AG10803 (cell line): Measurements from ENCODE around the gene POLR1A.

ENCODE experiments used
- DNase-seq: peaks from one replicate; pipeline ENCODE4 v3.0.0; 2010; ENCODE audit warnings: low read depth
- H3K4me3 ChIP-seq: 2 replicates; pipeline ENCODE4 v1.5.1; 2011; ENCODE audit warnings: mild to moderate bottlenecking, low read length, control low read depth
- TF ChIP-seq, protein P1 (sequence below): conservative IDR thresholded peaks from 2 replicates; pipeline ENCODE4 v1.5.1; 2011; ENCODE audit warnings: mild to moderate bottlenecking, low read length, control low read depth, inconsistent platforms

Gene POLR1A

DNA sequence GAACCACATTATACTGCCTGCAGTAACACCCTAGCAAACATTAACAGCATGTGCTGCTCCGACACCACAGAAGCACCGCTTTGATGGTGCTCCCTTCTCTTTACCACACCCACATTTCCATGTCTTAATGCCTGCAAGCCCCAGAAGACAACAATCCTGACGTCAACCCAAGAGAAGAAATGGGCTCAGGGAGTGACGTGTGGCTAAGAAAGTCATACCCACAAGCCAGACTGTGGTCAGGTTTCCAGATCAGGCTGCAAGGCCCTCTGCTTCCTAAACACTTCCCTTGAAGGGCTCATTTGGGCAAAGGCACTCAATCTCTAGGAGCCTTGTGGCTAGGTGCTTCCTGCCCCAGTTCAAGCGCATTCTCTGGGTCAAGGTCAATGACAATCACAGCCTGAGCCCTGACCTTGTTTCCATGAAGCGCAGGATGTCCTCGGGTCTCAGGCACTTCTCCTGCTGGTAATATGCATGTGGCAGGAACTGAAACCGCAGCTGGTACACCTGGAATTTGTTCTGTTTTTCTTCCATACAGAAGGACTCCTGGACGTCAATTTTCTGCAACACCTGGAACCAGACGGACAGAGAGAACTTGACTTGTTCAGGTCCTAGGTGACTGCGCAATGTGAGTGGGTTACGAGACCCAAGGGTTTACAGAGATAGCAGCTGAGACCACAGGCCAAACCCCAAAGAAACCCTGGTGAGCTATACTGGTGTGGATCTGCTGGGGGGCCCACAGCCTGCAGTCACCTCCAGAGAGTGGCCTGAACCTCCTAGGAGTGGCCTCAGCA is 67.2 kb downstream of the POLR1A start:
- peak; percentile 86 for DNase-seq
- no peak overlapping the region for H3K4me3 ChIP-seq
- TF ChIP-seq, protein P1, sequence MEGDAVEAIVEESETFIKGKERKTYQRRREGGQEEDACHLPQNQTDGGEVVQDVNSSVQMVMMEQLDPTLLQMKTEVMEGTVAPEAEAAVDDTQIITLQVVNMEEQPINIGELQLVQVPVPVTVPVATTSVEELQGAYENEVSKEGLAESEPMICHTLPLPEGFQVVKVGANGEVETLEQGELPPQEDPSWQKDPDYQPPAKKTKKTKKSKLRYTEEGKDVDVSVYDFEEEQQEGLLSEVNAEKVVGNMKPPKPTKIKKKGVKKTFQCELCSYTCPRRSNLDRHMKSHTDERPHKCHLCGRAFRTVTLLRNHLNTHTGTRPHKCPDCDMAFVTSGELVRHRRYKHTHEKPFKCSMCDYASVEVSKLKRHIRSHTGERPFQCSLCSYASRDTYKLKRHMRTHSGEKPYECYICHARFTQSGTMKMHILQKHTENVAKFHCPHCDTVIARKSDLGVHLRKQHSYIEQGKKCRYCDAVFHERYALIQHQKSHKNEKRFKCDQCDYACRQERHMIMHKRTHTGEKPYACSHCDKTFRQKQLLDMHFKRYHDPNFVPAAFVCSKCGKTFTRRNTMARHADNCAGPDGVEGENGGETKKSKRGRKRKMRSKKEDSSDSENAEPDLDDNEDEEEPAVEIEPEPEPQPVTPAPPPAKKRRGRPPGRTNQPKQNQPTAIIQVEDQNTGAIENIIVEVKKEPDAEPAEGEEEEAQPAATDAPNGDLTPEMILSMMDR, result no peak

- TF ChIP-seq, protein P1, result no peak
- H3K4me3 ChIP-seq, result no peak overlapping the region
- DNase-seq, result no peak
Measured at GRCh38 chr2:86037795-86038192, 67.9 kb downstream of the POLR1A start.

DNA sequence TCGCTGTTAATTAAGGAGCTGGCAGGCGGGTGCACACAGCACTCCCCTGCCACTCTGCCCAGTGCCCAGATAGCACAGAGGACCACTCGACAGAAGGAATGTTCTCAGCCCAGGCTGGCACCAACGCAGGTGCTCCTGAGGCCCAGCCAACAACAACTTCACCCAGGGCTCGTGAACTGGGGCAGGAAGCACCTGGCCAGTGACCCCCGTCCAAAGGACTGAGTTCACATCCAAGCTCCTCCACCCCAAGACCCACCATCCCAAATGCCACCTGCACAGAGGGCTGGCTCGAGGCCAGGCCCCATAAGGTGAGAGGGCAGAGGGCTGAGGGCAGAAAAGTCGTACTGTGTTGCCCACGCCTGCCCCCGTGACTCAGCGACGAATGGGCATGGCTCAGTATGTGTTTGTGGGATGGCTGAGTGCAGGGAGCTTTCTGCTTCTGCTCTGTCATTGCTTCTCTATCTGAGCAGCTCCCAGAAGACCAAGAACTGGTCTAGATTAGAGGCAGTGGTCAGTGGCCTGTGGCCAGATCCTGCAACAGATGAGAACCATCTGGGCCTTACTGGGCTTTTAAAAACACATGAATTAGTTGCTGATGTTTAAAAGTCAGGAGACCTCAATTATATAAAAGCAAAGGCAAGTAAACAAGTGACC is 68.4 kb downstream of the POLR1A start:
- TF ChIP-seq, protein P1, result no peak
- DNase-seq, result peak; percentile 96
- no peak overlapping the region for H3K4me3 ChIP-seq

- TF ChIP-seq, protein P1, result no peak
- H3K4me3 ChIP-seq, result no peak overlapping the region
- DNase-seq, result no peak
Measured at GRCh38 chr2:86036669-86037138, 69.0 kb downstream of the POLR1A start.

- TF ChIP-seq, protein P1, result peak; percentile 53
- DNase-seq, result peak; percentile 83
- no peak overlapping the region for H3K4me3 ChIP-seq
Measured at GRCh38 chr2:86035883-86036668, 69.6 kb downstream of the POLR1A start.

DNA sequence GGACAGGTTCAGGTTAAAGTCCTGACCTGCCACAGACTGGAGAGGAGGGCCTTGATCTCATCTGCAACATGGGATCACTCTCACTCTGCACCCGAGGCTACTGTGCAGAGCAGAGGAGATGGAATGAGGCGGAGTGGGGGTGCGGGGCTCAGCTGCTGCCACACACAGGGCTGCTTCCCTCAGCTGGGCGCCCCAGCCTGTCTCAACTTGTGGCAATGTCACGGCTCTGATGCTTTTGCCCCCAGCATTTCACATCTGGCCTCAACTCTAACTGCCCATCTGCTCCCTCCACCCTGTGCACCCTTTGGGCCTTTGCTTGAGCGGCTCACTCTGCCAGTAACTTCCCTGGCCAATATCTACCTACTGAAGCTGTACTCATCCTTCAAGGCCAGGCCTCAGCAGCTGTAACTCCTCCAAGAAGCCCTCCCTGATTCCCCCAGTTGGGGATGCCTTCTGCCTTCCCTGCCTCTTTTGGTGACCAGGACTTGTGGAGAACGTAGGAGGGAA is 70.3 kb downstream of the POLR1A start:
- DNase-seq, result no peak
- TF ChIP-seq, protein P1, result no peak
- no peak overlapping the region for H3K4me3 ChIP-seq
